Common myeloid progenitor, CD34-positive (primary cell): Measurements from ENCODE around the gene FAM228A.

Experiments used
- CTCF ChIA-PET: fragments of 350-600 bp; sonication (Branson Sonifier 250); formaldehyde crosslinking; loops from one replicate; lab custom pipeline; 2021; ENCODE audit warnings: antibody characterized with exemption; lab: Charles Lee
- POLR2A ChIA-PET: fragments of 350-600 bp; sonication (Branson Sonifier 250); formaldehyde crosslinking; loops from one replicate; lab custom pipeline; 2021; ENCODE audit warnings: antibody characterized with exemption; lab: Charles Lee
- DNase-seq, 3 donors: peaks; one replicate each; pipeline versions ENCODE4 v3.0.0 to v3.0.0-alpha.2; 2013
- H3K27ac ChIP-seq, 2 experiments: 1 replicate in 1 of 2; 2 replicates in 1 of 2; pipeline ENCODE4 v1.7.0; 2013; ENCODE audit warnings: inconsistent platforms in 2 of 2, low read length in 2 of 2, mild to moderate bottlenecking in 2 of 2, low read depth in 1 of 2, moderate library complexity in 1 of 2; ENCODE audit not compliant: severe bottlenecking in 2 of 2, insufficient read depth in 1 of 2, poor library complexity in 1 of 2
- H3K27me3 ChIP-seq, 5 experiments: replicated peaks in 2 of 5; 1 replicate in 3 of 5; 2 replicates in 2 of 5; pipeline versions ENCODE4 v1.6.1 to v1.7.0; 2013; ENCODE audit warnings: low read length in 4 of 5, mild to moderate bottlenecking in 2 of 5, moderate library complexity in 2 of 5, inconsistent platforms in 1 of 5; ENCODE audit not compliant: insufficient read depth in 5 of 5, control insufficient read depth in 4 of 5
- H3K36me3 ChIP-seq, 4 experiments: 1 replicate in 2 of 4; 2 replicates in 2 of 4; pipeline versions ENCODE4 v1.6.1 to v1.7.0; 2013; ENCODE audit warnings: low read length in 3 of 4, control low read depth in 1 of 4, mild to moderate bottlenecking in 1 of 4; ENCODE audit not compliant: control insufficient read depth in 4 of 4, insufficient read depth in 4 of 4
- H3K4me1 ChIP-seq, 4 experiments: 1 replicate in 3 of 4; 2 replicates in 1 of 4; pipeline versions ENCODE4 v1.6.1 to v1.7.1; 2013; ENCODE audit warnings: low read length in 3 of 4, mild to moderate bottlenecking in 3 of 4, control low read depth in 1 of 4, inconsistent platforms in 1 of 4, moderate library complexity in 1 of 4; ENCODE audit not compliant: control insufficient read depth in 4 of 4, insufficient read depth in 4 of 4; ENCODE audit errors: control extremely low read depth in 1 of 4
- H3K4me3 ChIP-seq, 7 experiments: 1 replicate in 4 of 7; 2 replicates in 3 of 7; pipeline versions ENCODE4 v1.5.1 to v1.7.0; 2013; ENCODE audit warnings: mild to moderate bottlenecking in 7 of 7, low read length in 6 of 7, moderate library complexity in 6 of 7, inconsistent platforms in 2 of 7, low read depth in 2 of 7, control low read depth in 1 of 7; ENCODE audit not compliant: insufficient read depth in 4 of 7, control insufficient read depth in 1 of 7; ENCODE audit errors: extremely low read depth in 1 of 7
- H3K9me3 ChIP-seq, 5 experiments: 1 replicate in 4 of 5; 2 replicates in 1 of 5; pipeline versions ENCODE4 v1.6.1 to v1.7.1; 2013; ENCODE audit warnings: low read length in 4 of 5, mild to moderate bottlenecking in 2 of 5, inconsistent platforms in 1 of 5, low read depth in 1 of 5, moderate library complexity in 1 of 5; ENCODE audit not compliant: control insufficient read depth in 4 of 5, insufficient read depth in 2 of 5; ENCODE audit errors: control extremely low read depth in 1 of 5
- WGBS: methylation state at CpG from one replicate; pipeline ENCODE4 v1.1.5; 2013; ENCODE audit not compliant: insufficient coverage; 5-methylcytosine and 5-hydroxymethylcytosine counted together

FAM228A gene

DNA sequence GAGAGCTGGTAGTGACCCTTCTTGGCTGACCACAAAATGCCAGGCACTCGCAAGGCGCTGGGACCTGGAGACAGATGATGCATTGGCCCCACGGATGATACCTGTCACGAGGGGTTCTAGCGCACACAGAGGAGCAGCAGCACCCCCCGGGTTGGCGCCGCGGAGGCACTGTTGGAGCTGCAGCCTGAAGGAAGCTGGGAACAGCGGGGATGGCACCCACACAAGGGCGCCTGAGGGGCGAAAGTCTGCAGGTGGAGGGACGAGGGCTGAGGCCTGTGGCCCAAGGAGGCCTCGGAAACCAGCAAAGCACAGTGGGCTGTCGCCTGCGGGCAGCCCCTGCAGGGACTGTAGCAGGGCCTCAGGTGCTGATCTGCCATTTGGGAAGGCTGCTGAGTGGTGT lies 33.6 kb downstream of the FAM228A start:
- CTCF ChIA-PET, result interaction anchor here (1.0 kb wide), 1 partner anchor 10 kb away, joined by 3 read pairs; no protein-coding TSS in a partner anchor
- Histone ChIP-seq H3K4me1 (no peaks in the 10 kb centered on the region), H3K27ac (no peak overlapping the region), H3K27me3 (no peaks in the 10 kb centered on the region), H3K36me3 (peaks cover 12 to 94% (median 69%) of the 10 kb centered on the region in 4 experiments), H3K9me3 (no peaks in the 10 kb centered on the region), H3K4me3 (no peak overlapping the region)
- 99% methylated on average over 16 of the region's 16 CpGs for WGBS
- POLR2A ChIA-PET, result no interaction called here
- no peak for DNase-seq

DNA sequence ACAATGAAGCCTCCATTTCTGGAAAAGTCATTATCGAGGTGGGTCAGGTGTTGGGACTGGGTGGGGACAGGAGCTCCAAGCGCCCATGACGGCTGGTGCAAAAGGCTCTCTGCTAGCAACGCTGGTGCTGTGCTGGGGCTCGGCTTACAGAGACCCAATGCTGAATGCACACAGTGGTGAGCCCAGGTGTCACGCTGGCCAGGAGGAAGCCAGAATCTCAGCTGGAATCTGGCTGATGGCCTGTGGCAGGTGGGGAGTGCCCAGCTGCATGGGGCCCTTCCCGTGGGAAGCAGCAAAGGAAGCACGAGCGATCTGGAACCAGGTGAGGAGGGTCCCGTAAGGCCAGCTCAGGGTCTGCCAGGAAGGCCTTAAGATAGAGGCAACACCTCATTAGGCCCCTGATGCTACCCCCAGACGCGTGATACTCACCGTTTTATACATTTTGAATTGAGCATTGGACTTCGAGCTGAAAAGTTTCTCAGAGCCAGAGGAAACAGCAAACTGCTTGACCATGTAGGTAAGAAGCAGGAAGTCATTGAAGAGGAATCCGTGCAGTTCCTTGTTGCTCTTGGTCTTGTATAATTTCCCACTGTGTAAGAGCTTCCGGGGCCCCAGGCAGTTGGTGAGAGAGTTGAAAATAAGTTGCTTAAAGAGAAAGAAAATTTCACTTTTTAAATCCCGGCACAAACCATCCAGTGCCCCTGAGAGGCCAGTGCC lies 34.7 kb downstream of the FAM228A start:
- no peaks in the 10 kb centered on the region for H3K9me3 ChIP-seq
- WGBS, result 95% methylated on average over 14 of the region's 17 CpGs
- CTCF ChIA-PET, result no interaction called here
- POLR2A ChIA-PET, result no interaction called here
- H3K36me3 ChIP-seq, result peaks cover 10 to 86% (median 61%) of the 10 kb centered on the region in 4 experiments
- H3K4me3 ChIP-seq, result no peak overlapping the region
- DNase-seq, result no peak
- H3K27ac ChIP-seq, result no peak overlapping the region
- no peaks in the 10 kb centered on the region for H3K4me1 ChIP-seq
- H3K27me3 ChIP-seq, result no peaks in the 10 kb centered on the region

DNA sequence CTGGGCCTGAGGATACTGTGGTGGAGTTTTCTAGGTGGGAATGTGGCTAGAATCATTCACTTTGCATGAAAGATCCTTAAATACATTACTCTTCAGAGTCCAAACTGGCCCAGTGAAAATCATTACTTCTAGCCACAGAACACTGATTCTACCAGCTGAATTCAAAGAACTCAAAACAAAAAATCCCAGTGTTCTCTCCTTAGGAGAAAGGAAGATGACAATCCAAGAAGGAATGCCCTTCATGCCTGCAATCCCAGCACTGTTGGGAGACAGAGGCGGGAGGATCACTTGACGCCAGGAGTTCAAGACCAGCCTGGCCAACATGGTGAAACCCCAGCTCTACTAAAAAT lies 35.2 kb downstream of the FAM228A start:
- ChIA-PET CTCF (no interaction called here), POLR2A (no interaction called here)
- no peak for DNase-seq
- Histone ChIP-seq H3K27me3 (no peaks in the 10 kb centered on the region), H3K36me3 (peaks cover 10 to 83% (median 59%) of the 10 kb centered on the region in 4 experiments), H3K9me3 (no peaks in the 10 kb centered on the region), H3K4me3 (no peak overlapping the region), H3K4me1 (no peaks in the 10 kb centered on the region), H3K27ac (no peak overlapping the region)
- 100% methylated on average over 1 of the region's 2 CpGs for whole genome bisulfite sequencing

DNA sequence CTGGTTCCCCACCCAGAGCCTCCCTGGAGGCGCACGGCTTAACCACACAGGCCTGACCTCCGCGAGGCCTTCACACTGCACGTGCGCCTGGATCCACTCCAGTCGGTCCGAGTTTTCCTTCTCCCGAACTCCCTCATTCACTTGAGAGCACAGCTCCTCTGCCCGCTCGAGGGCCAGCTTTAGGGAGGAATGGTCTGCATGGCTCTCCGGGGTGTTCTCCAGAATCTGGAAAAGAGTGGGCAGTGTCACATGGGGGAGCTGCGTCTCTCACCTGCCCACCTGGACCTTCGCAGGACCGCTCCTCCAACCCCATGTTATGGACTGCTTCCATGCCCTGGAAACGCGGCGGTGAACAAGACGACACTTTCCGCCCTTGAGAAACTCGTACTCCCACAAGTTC lies 35.9 kb downstream of the FAM228A start:
- CTCF ChIA-PET, result no interaction called here
- Histone ChIP-seq H3K9me3 (no peaks in the 10 kb centered on the region), H3K27ac (no peak overlapping the region), H3K4me3 (no peak overlapping the region), H3K27me3 (no peaks in the 10 kb centered on the region), H3K36me3 (peaks cover 10 to 82% (median 55%) of the 10 kb centered on the region in 4 experiments), H3K4me1 (no peaks in the 10 kb centered on the region)
- DNase-seq, result no peak
- WGBS, result 95% methylated on average over 20 of the region's 21 CpGs
- POLR2A ChIA-PET, result no interaction called here

DNA sequence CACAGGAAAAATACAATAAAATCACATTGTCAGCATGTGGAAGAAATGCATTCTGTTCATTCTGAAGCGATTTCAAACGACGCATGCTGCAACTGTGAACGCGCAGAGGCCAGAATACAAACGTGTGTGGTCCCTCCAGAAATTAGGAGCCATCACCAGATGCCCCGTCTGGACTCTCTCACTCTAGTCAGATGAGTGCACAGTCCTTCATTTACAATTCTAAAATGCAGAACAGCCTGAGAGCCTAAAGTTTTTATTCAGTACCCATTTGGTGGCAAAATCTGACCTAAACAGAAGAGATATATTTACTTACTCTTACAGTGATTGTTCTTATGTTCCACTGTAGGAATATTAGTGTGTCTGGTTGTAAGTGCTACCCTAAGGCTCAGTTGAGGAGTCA lies 36.6 kb downstream of the FAM228A start:
- CTCF ChIA-PET, result no interaction called here

DNA sequence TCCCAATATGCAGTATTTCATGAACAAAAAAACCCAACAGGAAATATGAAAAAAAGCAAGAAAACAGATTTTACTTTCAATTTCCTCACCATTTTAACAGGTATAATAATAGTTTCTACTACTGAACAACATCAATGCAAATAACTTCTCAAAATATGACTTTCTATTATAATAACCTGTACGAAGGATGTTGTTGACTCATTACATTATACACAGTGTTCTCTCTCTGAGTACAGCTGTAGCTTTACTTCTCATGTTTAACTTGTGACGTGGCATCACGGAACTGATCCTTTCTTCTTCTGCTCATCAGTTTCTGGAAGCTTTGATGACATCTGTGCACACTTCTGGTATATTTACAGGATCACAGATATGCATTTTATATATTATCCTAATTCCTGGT lies 40.0 kb downstream of the FAM228A start:
- peaks cover 19 to 70% (median 52%) of the 10 kb centered on the region in 4 experiments for H3K36me3 ChIP-seq
- no peak for DNase-seq
- H3K9me3 ChIP-seq, result no peaks in the 10 kb centered on the region
- no peaks in the 10 kb centered on the region for H3K27me3 ChIP-seq
- no peak overlapping the region for H3K27ac ChIP-seq
- WGBS, result 96% methylated on average over 3 of the region's 3 CpGs
- H3K4me3 ChIP-seq, result no peak overlapping the region
- no peaks in the 10 kb centered on the region for H3K4me1 ChIP-seq
- POLR2A ChIA-PET, result no interaction called here
- CTCF ChIA-PET, result interaction anchor here (1.1 kb wide), 1 partner anchor 27 kb away, joined by 3 read pairs; no protein-coding TSS in a partner anchor

More for the DNA sequence above, 36.6 kb downstream of the FAM228A start:
- Histone ChIP-seq H3K27me3 (no peaks in the 10 kb centered on the region), H3K4me3 (no peak overlapping the region), H3K36me3 (peaks cover 14 to 84% (median 61%) of the 10 kb centered on the region in 4 experiments), H3K9me3 (no peaks in the 10 kb centered on the region), H3K27ac (no peak overlapping the region), H3K4me1 (no peaks in the 10 kb centered on the region)
- WGBS, result 91% methylated on average over 7 of the region's 7 CpGs
- POLR2A ChIA-PET, result no interaction called here
- no peak for DNase-seq

DNA sequence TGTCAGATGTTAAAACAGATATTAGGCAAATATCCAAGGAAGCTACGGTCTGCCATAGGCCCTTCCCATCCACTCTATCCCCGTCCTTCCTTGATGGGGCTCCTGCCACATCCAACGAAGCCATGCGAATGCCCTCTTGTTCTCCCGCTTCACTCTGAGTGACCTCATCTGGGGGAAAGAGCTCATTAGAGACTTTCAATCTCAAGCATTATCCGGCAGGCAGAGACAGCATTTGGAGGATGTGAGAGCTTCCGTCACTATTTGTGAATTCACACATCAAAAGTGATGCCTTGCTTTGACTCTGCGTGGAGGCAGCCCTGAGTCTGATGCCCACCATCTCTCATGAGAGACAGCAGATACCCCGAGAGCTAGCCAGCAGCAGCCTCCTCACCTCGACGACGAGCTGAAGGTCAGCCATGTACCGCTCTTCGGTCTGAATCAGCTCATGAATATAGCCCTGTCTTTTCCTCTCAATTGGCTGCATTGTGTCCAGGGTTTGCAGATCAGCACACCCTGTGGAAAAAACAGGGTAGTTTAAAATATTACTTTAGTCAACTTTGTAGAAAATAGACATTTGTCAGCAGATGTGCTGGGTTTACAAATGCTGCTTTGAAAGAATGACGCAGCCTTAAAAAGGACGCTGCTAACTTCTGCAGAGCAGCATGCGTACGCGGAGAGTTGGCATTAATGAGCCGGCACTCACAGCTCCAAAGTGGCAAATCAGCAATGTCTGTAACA lies 45.9 kb downstream of the FAM228A start:
- H3K36me3 ChIP-seq, result peaks cover 26 to 41% (median 34%) of the 10 kb centered on the region in 4 experiments

More for the DNA sequence above, 45.9 kb downstream of the FAM228A start:
- Histone ChIP-seq H3K4me1 (no peaks in the 10 kb centered on the region), H3K9me3 (no peaks in the 10 kb centered on the region), H3K27ac (no peak overlapping the region), H3K27me3 (no peaks in the 10 kb centered on the region), H3K4me3 (no peak overlapping the region)
- POLR2A ChIA-PET, result interaction anchor here (1.2 kb wide), 1 partner anchor 8 kb away, joined by 3 read pairs; no protein-coding TSS in a partner anchor
- DNase-seq, result no peak
- CTCF ChIA-PET, result interaction anchor here (1.1 to 1.4 kb wide), 2 partner anchors 8 to 136 kb away, joined by 3 to 5 read pairs; partner anchors contain the start of gene TP53I3
- WGBS, result 97% methylated on average over 20 of the region's 20 CpGs
